ENCODE data around the gene MXI1. TPM values are rescaled to one million over a fixed set of nuclear protein-coding genes. Genes with fewer than 3 reads are reported as not detected.

The MXI1 gene
- total and polyA plus RNA-seq, 2 of the 4 experiments (the other 2 are of a cell fraction): 7.2 to 11.8 TPM

DNA sequence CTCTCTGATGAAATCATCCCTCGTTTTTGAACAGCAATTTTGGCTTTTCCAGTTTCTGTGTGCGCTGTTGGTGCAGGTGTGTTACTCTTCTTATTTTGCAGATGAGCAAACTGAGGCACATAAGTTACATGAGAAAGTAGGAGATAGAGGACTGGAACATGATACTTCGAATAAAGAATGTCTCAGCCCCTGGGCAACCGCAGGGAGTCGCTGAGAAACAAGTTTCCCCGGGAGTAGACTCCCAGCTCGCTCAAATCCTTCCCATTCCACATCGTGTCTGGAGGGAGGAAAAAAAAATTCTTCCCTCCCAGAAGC is 18.0 kb downstream of the MXI1 start:
- Histone ChIP-seq H3K4me2 (ENCODE audit: low read depth, low read length) (peak overlapping the region; percentile 65), H4K8ac (ENCODE audit: low read depth in 2 of 2, low read length in 2 of 2) (peak overlapping the region in 1 of 2 experiments; percentile 74; a peak in 2 of 4 replicates), H3K9ac (ENCODE audit: low read depth, low read length) (peak overlapping the region; percentile 48), H3K14ac (replicated peaks; ENCODE audit: low read depth, low read length) (peak overlapping the region; percentile 77), H3K4me3 (ENCODE audit: insufficient read depth, low read depth, low read length) (peak overlapping the region; percentile 90), H3K27ac (ENCODE audit: insufficient read depth, low read length) (peak overlapping the region; percentile 29; the same call in 1 of the 2 replicates), H2BK120ac (ENCODE audit: low read depth, low read length) (no peak overlapping the region), H2BK20ac (ENCODE audit: low read depth, low read length) (no peak overlapping the region), H3K9me3 (ENCODE audit: control insufficient read depth, insufficient read depth, low read length) (no peaks in the 10 kb centered on the region), H3K36me3 (ENCODE audit: control insufficient read depth, insufficient read depth, low read length) (peaks cover 5% of the 10 kb centered on the region; the same call in 1 of the 2 replicates), H3K4me1 (ENCODE audit: control insufficient read depth, insufficient read depth, low read length) (peaks cover 7% of the 10 kb centered on the region), H2AK9ac (replicated peaks; ENCODE audit: low read depth, low read length, poor library complexity) (peak overlapping the region; percentile 73), H3K4ac (ENCODE audit: low read depth, low read length) (peak overlapping the region; percentile 63), H4K20me1 (ENCODE audit: insufficient read depth, low read length) (peaks cover 3% of the 10 kb centered on the region), H3K9me1 (ENCODE audit: insufficient read depth, low read length) (no peaks in the 10 kb centered on the region), H3K56ac (ENCODE audit: extremely low read depth, insufficient read depth, low read length) (peak overlapping the region; percentile 80; the same call in 1 of the 2 replicates), H2AK5ac (ENCODE audit: low read depth, low read length) (no peak overlapping the region), H3K18ac (ENCODE audit: low read depth, low read length) (no peak overlapping the region), H2AFZ (replicated peaks; ENCODE audit: low read length, poor library complexity) (peak overlapping the region; percentile 99), H4K91ac (ENCODE audit: insufficient read depth, low read depth, low read length) (no peak overlapping the region; the same call in 1 of the 2 replicates), H3K23ac (ENCODE audit: low read depth, low read length) (peak overlapping the region; percentile 73; the same call in 1 of the 2 replicates), H3K27me3 (ENCODE audit: control insufficient read depth, insufficient read depth, low read length) (no peaks in the 10 kb centered on the region), H4K5ac (ENCODE audit: low read depth, low read length) (no peak overlapping the region), H2BK15ac (ENCODE audit: low read depth, low read length) (no peak overlapping the region), H2BK5ac (ENCODE audit: low read depth, low read length, poor library complexity, severe bottlenecking) (peak overlapping the region; percentile 25), H3K79me1 (ENCODE audit: low read depth in 1 of 2, low read length in 2 of 2) (no peaks in the 10 kb centered on the region; a peak in 1 of 4 replicates)
- BruUV-seq (replicated peaks): no TSS peak
- CTCF ChIA-PET: no interaction called here
- no CpG with 5 or more reads among the region's 8 CpGs for WGBS, 2 experiments (ENCODE audit: extremely low coverage in 2 of 2, insufficient read length in 1 of 2)
- POLR2A ChIA-PET (ENCODE audit: unreplicated experiment): interaction anchor here (0.6 kb wide), 1 partner anchor 29 kb away, joined by 3 read pairs; no protein-coding TSS in a partner anchor
- dilution Hi-C loops (cut with HindIII; ENCODE audit: low sequenced_read_pairs, unreplicated experiment) (no loop called here), intact Hi-C loops (cut with micrococcal nuclease) (loop anchor here (5.0 kb wide), 1 partner anchor 343 kb away; no protein-coding TSS in a partner anchor), in situ Hi-C loops (cut with MboI; ENCODE audit: low sequenced_read_pairs) (no loop called here)
- ATAC-seq (ENCODE audit: low read depth) (no peak), DNase-seq (no peak)
- TF ChIP-seq SMC3 (IDR thresholded peaks at IDR 0.05; ENCODE audit: low read depth, low read length): no peak
- TF ChIP-seq MAFK (IDR thresholded peaks at IDR 0.05; ENCODE audit: low read depth, low read length): no peak
- no peak for TF ChIP-seq CEBPB (IDR thresholded peaks at IDR 0.05; ENCODE audit: low read depth, low read length)
- no peak for TF ChIP-seq RAD21 (IDR thresholded peaks at IDR 0.05; ENCODE audit: low read length)
- TF ChIP-seq RCOR1 (IDR thresholded peaks at IDR 0.05; ENCODE audit: insufficient replicate concordance, low read length): no peak
- TF ChIP-seq CHD1 (IDR thresholded peaks at IDR 0.05; ENCODE audit: low read depth, low read length): no peak
- no peak for TF ChIP-seq POLR2A (IDR thresholded peaks at IDR 0.05; ENCODE audit: low read depth, low read length)
- TF ChIP-seq, protein P1, sequence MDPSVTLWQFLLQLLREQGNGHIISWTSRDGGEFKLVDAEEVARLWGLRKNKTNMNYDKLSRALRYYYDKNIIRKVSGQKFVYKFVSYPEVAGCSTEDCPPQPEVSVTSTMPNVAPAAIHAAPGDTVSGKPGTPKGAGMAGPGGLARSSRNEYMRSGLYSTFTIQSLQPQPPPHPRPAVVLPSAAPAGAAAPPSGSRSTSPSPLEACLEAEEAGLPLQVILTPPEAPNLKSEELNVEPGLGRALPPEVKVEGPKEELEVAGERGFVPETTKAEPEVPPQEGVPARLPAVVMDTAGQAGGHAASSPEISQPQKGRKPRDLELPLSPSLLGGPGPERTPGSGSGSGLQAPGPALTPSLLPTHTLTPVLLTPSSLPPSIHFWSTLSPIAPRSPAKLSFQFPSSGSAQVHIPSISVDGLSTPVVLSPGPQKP (IDR thresholded peaks at IDR 0.05; ENCODE audit: borderline replicate concordance, low read depth, low read length): no peak
- TF ChIP-seq NFE2L2 (IDR thresholded peaks at IDR 0.05; ENCODE audit: low read depth, low read length): no peak
